A673 (cell line): ENCODE results near the gene SCN2A. TPM values are rescaled to one million over a fixed set of nuclear protein-coding genes. Genes with fewer than 3 reads are reported as not detected.
"Not testable (repeated sequence)": the region's sequence is repeated elsewhere in the genome, so short reads cannot be mapped to it uniquely, and the experiment has no call there.

ENCODE experiments used
- BruUV-seq: library from RNA; stranded (reverse); fragments of 400-500 nt; replicated peaks from 2 replicates; lab custom pipeline; 2021; lab: Mats Ljungman, UMichigan
- CTCF ChIA-PET: fragments of 300-600 bp; sonication (Branson Sonifier 250); formaldehyde crosslinking; loops from one replicate; lab custom pipeline; 2022; ENCODE audit warnings: antibody characterized with exemption; lab: Charles Lee
- POLR2A ChIA-PET: fragments of 300-600 bp; sonication (Branson Sonifier 250); formaldehyde crosslinking; loops from one replicate; lab custom pipeline; 2022; ENCODE audit warnings: antibody characterized with exemption; ENCODE audit not compliant: low non-redundant PET; lab: Charles Lee
- DNase-seq: peaks from one replicate; pipeline ENCODE4 v3.0.0-alpha.2; 2015; ENCODE audit warnings: low spot score
- H3K27ac ChIP-seq: fragments of 200-600 bp; sonication (generic); 2 replicates; pipeline ENCODE4 v1.5.1; 2016; ENCODE audit warnings: mixed run types, low read depth, mild to moderate bottlenecking, mixed read lengths, antibody characterized with exemption, low read length; ENCODE audit not compliant: poor library complexity, severe bottlenecking
- H3K27me3 ChIP-seq: fragments of 200-600 bp; sonication (generic); replicated peaks from 2 replicates; pipeline ENCODE4 v1.6.1; 2017; ENCODE audit warnings: mixed run types, low read depth, mild to moderate bottlenecking, mixed read lengths, antibody characterized with exemption, low read length; ENCODE audit not compliant: insufficient read depth, poor library complexity
- H3K36me3 ChIP-seq: fragments of 200-600 bp; sonication (generic); 2 replicates; pipeline ENCODE4 v1.6.1; 2016; ENCODE audit warnings: mixed run types, mild to moderate bottlenecking, mixed read lengths, antibody characterized with exemption, low read length; ENCODE audit not compliant: insufficient read depth, poor library complexity, severe bottlenecking
- H3K4me1 ChIP-seq: fragments of 200-600 bp; sonication (generic); 2 replicates; pipeline ENCODE4 v1.6.1; 2017; ENCODE audit warnings: mixed run types, mild to moderate bottlenecking, mixed read lengths, antibody characterized with exemption, low read length; ENCODE audit not compliant: insufficient read depth, poor library complexity, severe bottlenecking
- H3K4me3 ChIP-seq: fragments of 200-600 bp; sonication (generic); 2 replicates; pipeline ENCODE4 v1.5.1; 2016; ENCODE audit warnings: low read depth, mixed run types, mild to moderate bottlenecking, mixed read lengths, low read length; ENCODE audit not compliant: poor library complexity, severe bottlenecking
- H3K9me3 ChIP-seq: fragments of 200-600 bp; sonication (generic); 2 replicates; pipeline ENCODE4 v1.6.1; 2016; ENCODE audit warnings: mixed run types, low read depth, mild to moderate bottlenecking, mixed read lengths, antibody characterized with exemption, low read length; ENCODE audit not compliant: poor library complexity, severe bottlenecking
- EZH2 ChIP-seq: fragments of 200-600 bp; sonication (generic); IDR thresholded peaks from 2 replicates; pipeline ENCODE4 v1.6.1; 2017; ENCODE audit warnings: borderline replicate concordance, low read depth, mild to moderate bottlenecking, mixed read lengths, antibody characterized with exemption, low read length; ENCODE audit not compliant: poor library complexity, severe bottlenecking
- intact Hi-C: fragments of 100-400 bp; cut with micrococcal nuclease; formaldehyde crosslinking; loops from one replicate; pipeline ENCODE4 v1.10.0; 2022; ENCODE audit not compliant: unreplicated experiment
- total RNA-seq: library from RNA; stranded (reverse); gene quantifications from 2 replicates; pipeline ENCODE4 v1.2.3, GENCODE V29; 2021
- TF ChIP-seq, protein P1 (sequence below): fragments of 300-800, 200-600 bp; sonication (generic); conservative IDR thresholded peaks from 2 replicates; pipeline ENCODE4 v1.5.1; 2017; ENCODE audit warnings: low read depth, mild to moderate bottlenecking, antibody characterized with exemption, low read length, moderate library complexity, mixed read lengths

Gene SCN2A
- total RNA-seq, 1 experiment from 2014 or later: 0.73 TPM

DNA sequence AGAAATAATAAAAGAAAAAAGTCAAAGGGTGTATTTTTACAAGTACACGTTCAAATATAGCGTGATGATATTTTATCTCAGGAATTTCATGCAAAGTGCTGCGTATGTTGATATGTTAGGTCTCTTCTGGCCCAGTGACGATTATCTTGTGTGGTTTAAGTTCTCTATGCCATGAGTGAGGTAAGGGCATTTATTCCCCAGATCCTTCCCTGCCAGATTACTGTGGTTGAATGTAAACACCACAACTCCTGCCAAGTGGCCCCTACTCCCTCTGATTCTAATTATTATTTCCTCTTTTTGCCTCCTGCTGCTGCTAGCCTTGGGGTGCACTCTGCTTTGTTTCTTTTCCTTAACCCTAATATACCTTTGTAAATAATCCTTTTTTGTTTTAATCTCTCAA lies 12.2 kb downstream of the SCN2A start:
- peaks cover 7% of the 10 kb centered on the region for H3K4me1 ChIP-seq
- CTCF ChIA-PET: no interaction called here
- intact Hi-C loops: no loop called here

DNA sequence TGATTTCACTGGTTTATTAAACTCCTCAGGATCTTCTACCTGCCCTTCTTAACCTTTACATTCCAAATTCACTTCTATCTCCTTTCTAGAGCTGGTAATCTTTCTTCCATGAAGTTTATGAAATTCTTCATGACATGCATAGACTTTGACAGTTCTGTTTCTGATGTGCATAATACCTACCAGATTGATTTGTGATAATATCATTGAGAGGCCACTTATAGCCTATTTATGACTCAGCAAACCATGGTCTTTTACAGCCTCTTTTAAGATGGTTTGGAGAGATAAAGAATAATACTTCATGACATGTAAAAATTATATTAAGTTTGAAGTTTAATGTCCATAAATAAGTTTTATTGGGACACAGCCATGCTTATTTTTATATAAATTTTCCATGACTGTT lies 14.0 kb downstream of the SCN2A start:
- H3K27me3 ChIP-seq: no peaks in the 10 kb centered on the region
- no peak overlapping the region for H3K27ac ChIP-seq
- BruUV-seq: no TSS peak
- intact Hi-C loops: no loop called here
- no peak overlapping the region for H3K4me3 ChIP-seq
- no peak for DNase-seq
- ChIA-PET POLR2A (no interaction called here), CTCF (no interaction called here)
- TF ChIP-seq, protein P1, sequence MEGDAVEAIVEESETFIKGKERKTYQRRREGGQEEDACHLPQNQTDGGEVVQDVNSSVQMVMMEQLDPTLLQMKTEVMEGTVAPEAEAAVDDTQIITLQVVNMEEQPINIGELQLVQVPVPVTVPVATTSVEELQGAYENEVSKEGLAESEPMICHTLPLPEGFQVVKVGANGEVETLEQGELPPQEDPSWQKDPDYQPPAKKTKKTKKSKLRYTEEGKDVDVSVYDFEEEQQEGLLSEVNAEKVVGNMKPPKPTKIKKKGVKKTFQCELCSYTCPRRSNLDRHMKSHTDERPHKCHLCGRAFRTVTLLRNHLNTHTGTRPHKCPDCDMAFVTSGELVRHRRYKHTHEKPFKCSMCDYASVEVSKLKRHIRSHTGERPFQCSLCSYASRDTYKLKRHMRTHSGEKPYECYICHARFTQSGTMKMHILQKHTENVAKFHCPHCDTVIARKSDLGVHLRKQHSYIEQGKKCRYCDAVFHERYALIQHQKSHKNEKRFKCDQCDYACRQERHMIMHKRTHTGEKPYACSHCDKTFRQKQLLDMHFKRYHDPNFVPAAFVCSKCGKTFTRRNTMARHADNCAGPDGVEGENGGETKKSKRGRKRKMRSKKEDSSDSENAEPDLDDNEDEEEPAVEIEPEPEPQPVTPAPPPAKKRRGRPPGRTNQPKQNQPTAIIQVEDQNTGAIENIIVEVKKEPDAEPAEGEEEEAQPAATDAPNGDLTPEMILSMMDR: no peak
- TF ChIP-seq EZH2: no peak
- H3K9me3 ChIP-seq: no peaks in the 10 kb centered on the region
- H3K4me1 ChIP-seq: peaks cover 13% of the 10 kb centered on the region
- H3K36me3 ChIP-seq: no peaks in the 10 kb centered on the region

More for the DNA sequence above, 12.2 kb downstream of the SCN2A start:
- Histone ChIP-seq H3K27ac (no peak overlapping the region), H3K9me3 (no peaks in the 10 kb centered on the region), H3K27me3 (no peaks in the 10 kb centered on the region), H3K4me3 (no peak overlapping the region), H3K36me3 (no peaks in the 10 kb centered on the region)
- POLR2A ChIA-PET: no interaction called here
- TF ChIP-seq EZH2: no peak
- TF ChIP-seq, protein P1: no peak
- no TSS peak for BruUV-seq
- no peak for DNase-seq

DNA sequence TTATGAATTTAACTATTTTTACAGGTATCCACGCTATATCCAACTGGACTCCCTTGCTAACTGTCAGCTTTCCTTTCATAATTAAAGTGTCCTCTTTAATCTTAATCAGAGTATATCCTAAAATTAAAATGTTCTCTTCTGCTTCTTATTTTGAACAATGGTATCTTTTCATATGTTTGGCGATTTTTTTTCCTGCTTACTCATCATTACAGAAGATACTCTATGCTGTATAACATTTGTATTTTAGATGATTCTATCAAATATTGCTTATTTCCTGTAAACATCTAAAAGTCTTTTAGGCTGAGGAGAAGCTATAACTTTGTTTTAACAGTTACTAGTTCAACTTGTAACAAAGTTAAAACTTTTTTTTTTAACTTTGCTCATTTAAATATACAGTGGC lies 17.4 kb downstream of the SCN2A start:
- Histone ChIP-seq H3K4me3 (no peak overlapping the region), H3K9me3 (no peaks in the 10 kb centered on the region), H3K4me1 (peaks cover 12% of the 10 kb centered on the region), H3K27me3 (no peaks in the 10 kb centered on the region), H3K36me3 (no peaks in the 10 kb centered on the region), H3K27ac (no peak overlapping the region)
- TF ChIP-seq, protein P1: no peak
- no peak for TF ChIP-seq EZH2
- intact Hi-C loops: no loop called here
- no peak for DNase-seq
- BruUV-seq: no TSS peak
- POLR2A ChIA-PET: no interaction called here
- CTCF ChIA-PET: no interaction called here

DNA sequence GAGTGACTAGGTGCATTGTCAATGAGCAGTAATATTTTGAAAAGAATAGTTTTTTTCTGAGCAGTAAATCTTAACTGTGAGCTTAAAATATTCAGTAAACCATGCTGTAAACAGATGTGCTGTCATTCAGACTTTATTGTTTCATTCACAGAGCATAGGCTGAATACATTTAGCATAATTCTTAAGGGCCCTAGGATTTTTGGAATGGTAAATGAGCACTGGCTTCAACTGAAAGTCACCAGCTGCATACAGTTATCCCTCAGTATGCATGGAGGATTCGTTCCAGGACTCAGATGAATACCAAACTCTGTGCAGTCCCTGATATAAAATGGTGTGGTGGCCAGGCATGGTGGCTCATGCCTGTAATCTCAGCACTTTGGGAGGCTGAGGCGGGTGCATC lies 21.1 kb downstream of the SCN2A start:
- H3K4me3 ChIP-seq, H3K4me1 ChIP-seq, intact Hi-C loops, H3K27ac ChIP-seq, H3K36me3 ChIP-seq, DNase-seq, H3K27me3 ChIP-seq, CTCF ChIA-PET, H3K9me3 ChIP-seq, BruUV-seq: not testable (repeated sequence)
- POLR2A ChIA-PET: interaction anchor here (0.6 kb wide), 1 partner anchor 1272 kb away, joined by 3 read pairs; no protein-coding TSS in a partner anchor
